Loucy (cell line): ENCODE results near the gene TRIM45.

Experiments
- H2AFZ ChIP-seq: fragments of 200-600 bp; sonication (generic); 2 replicates; pipeline ENCODE4 v1.6.0; 2016; ENCODE audit warnings: antibody characterized with exemption, mild to moderate bottlenecking, low read length, moderate library complexity
- H3F3A ChIP-seq: fragments of 200-600 bp; 2 replicates; pipeline ENCODE4 v1.6.0; 2016; ENCODE audit warnings: antibody characterized with exemption, low read depth, mild to moderate bottlenecking
- H3K27me3 ChIP-seq: fragments of 200-600 bp; sonication (generic); 2 replicates; pipeline ENCODE4 v1.6.1; 2014; ENCODE audit warnings: low read length, mild to moderate bottlenecking; ENCODE audit not compliant: insufficient read depth, poor library complexity, severe bottlenecking
- H3K36me3 ChIP-seq: fragments of 200-600 bp; sonication (generic); 2 replicates; pipeline ENCODE4 v1.6.1; 2016; ENCODE audit warnings: low read length; ENCODE audit not compliant: insufficient read depth
- H3K4me1 ChIP-seq: fragments of 200-600 bp; sonication (generic); 2 replicates; pipeline ENCODE4 v1.5.1; 2014; ENCODE audit warnings: low read length, mild to moderate bottlenecking; ENCODE audit not compliant: insufficient read depth, poor library complexity, severe bottlenecking
- H3K4me2 ChIP-seq: fragments of 200-600 bp; sonication (generic); 2 replicates; pipeline ENCODE4 v1.6.0; 2014; ENCODE audit warnings: antibody characterized with exemption, low read length, low read depth, mild to moderate bottlenecking; ENCODE audit not compliant: poor library complexity, severe bottlenecking
- H3K4me3 ChIP-seq: fragments of 200-600 bp; sonication (generic); 2 replicates; pipeline ENCODE4 v1.5.1; 2014; ENCODE audit warnings: low read length, mild to moderate bottlenecking, mixed read lengths; ENCODE audit not compliant: poor library complexity, severe bottlenecking
- H3K79me2 ChIP-seq: fragments of 200-600 bp; sonication (generic); 2 replicates; pipeline ENCODE4 v1.6.1; 2014; ENCODE audit warnings: low read length; ENCODE audit not compliant: insufficient read depth
- H3K9ac ChIP-seq: fragments of 200-600 bp; sonication (generic); 2 replicates; pipeline ENCODE4 v1.6.0; 2014; ENCODE audit warnings: mild to moderate bottlenecking, low read depth, low read length, moderate library complexity; ENCODE audit not compliant: poor library complexity, severe bottlenecking
- H3K9me2 ChIP-seq: fragments of 200-600 bp; sonication (generic); replicated peaks from 2 replicates; pipeline ENCODE4 v1.6.1; 2016; ENCODE audit warnings: low read depth, low read length, mixed read lengths
- H3K9me3 ChIP-seq: fragments of 200-600 bp; sonication (generic); 2 replicates; pipeline ENCODE4 v1.6.1; 2014; ENCODE audit warnings: mild to moderate bottlenecking, antibody characterized with exemption, low read length, low read depth; ENCODE audit not compliant: insufficient read depth
- H4K20me1 ChIP-seq: fragments of 200-600 bp; sonication (generic); 2 replicates; pipeline ENCODE4 v1.6.0; 2014; ENCODE audit warnings: antibody characterized with exemption, low read length, mild to moderate bottlenecking; ENCODE audit not compliant: insufficient read depth, poor library complexity, severe bottlenecking
- CTCF ChIP-seq: fragments of 200-600 bp; sonication (generic); conservative IDR thresholded peaks from 2 replicates; pipeline ENCODE4 v1.5.1; 2014; ENCODE audit warnings: mild to moderate bottlenecking, antibody characterized with exemption, low read length
- EZH2phosphoT487 ChIP-seq: fragments of 200-600 bp; IDR thresholded peaks from 2 replicates; pipeline ENCODE4 v1.6.1; 2018; ENCODE audit warnings: antibody characterized with exemption, mild to moderate bottlenecking, moderate library complexity, borderline replicate concordance

Gene TRIM45

GRCh38 chr1:117093091-117093534 is 28.4 kb downstream of the TRIM45 start:
- Histone ChIP-seq H3K9me3 (no peaks in the 10 kb centered on the region), H3F3A (no peaks in the 10 kb centered on the region), H4K20me1 (no peaks in the 10 kb centered on the region), H3K9ac (no peak overlapping the region), H3K4me1 (peaks cover 6% of the 10 kb centered on the region), H2AFZ (no peak overlapping the region), H3K27me3 (no peaks in the 10 kb centered on the region), H3K36me3 (peaks cover 82% of the 10 kb centered on the region; the same call in 1 of the 2 replicates), H3K4me2 (no peak overlapping the region), H3K4me3 (no peak overlapping the region), H3K79me2 (no peaks in the 10 kb centered on the region), H3K9me2 (no peaks in the 10 kb centered on the region)
- TF ChIP-seq EZH2phosphoT487, result no peak
- no peak for TF ChIP-seq CTCF

- TF ChIP-seq EZH2phosphoT487, result no peak
- TF ChIP-seq CTCF, result no peak
- Histone ChIP-seq H3K79me2 (no peaks in the 10 kb centered on the region), H3K9me3 (no peaks in the 10 kb centered on the region), H3F3A (no peaks in the 10 kb centered on the region), H2AFZ (no peak overlapping the region), H3K36me3 (peaks cover 80% of the 10 kb centered on the region; the same call in 1 of the 2 replicates), H3K4me1 (peaks cover 6% of the 10 kb centered on the region), H3K4me2 (no peak overlapping the region), H3K4me3 (no peak overlapping the region), H3K27me3 (no peaks in the 10 kb centered on the region), H3K9me2 (no peaks in the 10 kb centered on the region), H3K9ac (no peak overlapping the region), H4K20me1 (no peaks in the 10 kb centered on the region)
These were observed 29.0 kb downstream of the TRIM45 start for GRCh38 chr1:117092594-117092993.

- Histone ChIP-seq H2AFZ (no peak overlapping the region), H3K9me2 (no peaks in the 10 kb centered on the region), H3F3A (no peaks in the 10 kb centered on the region), H3K4me2 (no peak overlapping the region), H4K20me1 (no peaks in the 10 kb centered on the region), H3K79me2 (no peaks in the 10 kb centered on the region), H3K36me3 (peaks cover 70% of the 10 kb centered on the region; the same call in 1 of the 2 replicates), H3K4me1 (peaks cover 6% of the 10 kb centered on the region), H3K9me3 (no peaks in the 10 kb centered on the region), H3K27me3 (no peaks in the 10 kb centered on the region), H3K9ac (no peak overlapping the region), H3K4me3 (no peak overlapping the region)
- TF ChIP-seq CTCF (no peak), EZH2phosphoT487 (no peak)
These were observed 31.6 kb downstream of the TRIM45 start for GRCh38 chr1:117089996-117090395.
